HepG2 (cell line): ENCODE measurements around the gene UGT3A2. TPM values are rescaled to one million over a fixed set of nuclear protein-coding genes. Genes with fewer than 3 reads are reported as not detected.

ENCODE experiments used
- ATAC-seq: fragments of 200-7000 bp; cut with Tn5 transposase; 3 replicates; pipeline ENCODE4 v1.9.1; 2020; ENCODE audit warnings: mild to moderate bottlenecking, moderate library complexity
- BruUV-seq: library from RNA; stranded (reverse); fragments of 400-500 nt; replicated peaks from 2 replicates; lab custom pipeline; 2021; lab: Mats Ljungman, UMichigan
- CTCF ChIA-PET: fragments of 300-600 bp; formaldehyde crosslinking; extraction: SDS; loops from one replicate; lab custom pipeline; 2021; ENCODE audit warnings: low total read pairs, inconsistent platforms, low intra/inter-chr PET ratio; lab: Yijun Ruan, JAX
- POLR2A ChIA-PET: fragments of 350-600 bp; sonication (Branson Sonifier 250); formaldehyde crosslinking; loops from one replicate; lab custom pipeline; 2020; ENCODE audit warnings: antibody characterized with exemption, inconsistent platforms; lab: Yijun Ruan, JAX
- DNase-seq: peaks from one replicate; pipeline ENCODE4 v3.0.0-alpha.2; 2015; ENCODE audit warnings: low spot score
- FAIRE-seq: peaks from 3 replicates; lab custom pipeline; 2011; peaks lifted over from hg19 to GRCh38; lab: Jason Lieb, UNC
- H2AFZ ChIP-seq: one replicate; pipeline ENCODE4 v1.6.1; 2011; ENCODE audit warnings: low read length, inconsistent platforms
- H3K27ac ChIP-seq: fragments of 300-600 bp; 3 replicates; pipeline ENCODE4 v1.8.0; 2011; ENCODE audit warnings: mixed run types, mild to moderate bottlenecking, mixed read lengths, low read length, inconsistent platforms; ENCODE audit not compliant: insufficient read depth; ENCODE audit errors: extremely low read length
- H3K27me3 ChIP-seq, 2 experiments: fragments of 200-600 bp in 1 of 2; 2 replicates in 1 of 2; 3 replicates in 1 of 2; pipeline versions ENCODE4 v1.6.0 to v1.8.0; 2011; ENCODE audit warnings: low read length in 2 of 2, mild to moderate bottlenecking in 2 of 2, moderate library complexity in 2 of 2, inconsistent platforms in 1 of 2; ENCODE audit not compliant: insufficient read depth in 2 of 2, control insufficient read depth in 1 of 2
- H3K36me3 ChIP-seq, 2 experiments: fragments of 200-600 bp in 1 of 2; replicated peaks in 1 of 2; 2 replicates in 1 of 2; 3 replicates in 1 of 2; pipeline versions ENCODE4 v1.5.1 to v1.8.0; 2011; ENCODE audit warnings: low read length in 2 of 2, inconsistent platforms in 1 of 2; ENCODE audit not compliant: insufficient read depth in 2 of 2, control insufficient read depth in 1 of 2
- H3K4me1 ChIP-seq: 2 replicates; pipeline ENCODE4 v1.5.1; 2012; ENCODE audit warnings: low read length, inconsistent platforms; ENCODE audit not compliant: insufficient read depth
- H3K4me2 ChIP-seq: 2 replicates; pipeline ENCODE4 v1.6.0; 2011; ENCODE audit warnings: low read depth, low read length, inconsistent platforms
- H3K4me3 ChIP-seq, 3 experiments: fragments of 200-600 bp in 1 of 3; sonication (generic), shearing (Covaris generic) in 1 of 3; replicated peaks in 1 of 3; 2 replicates each; pipeline ENCODE4 v1.5.1; 2011 to 2016; ENCODE audit warnings: low read length in 3 of 3, inconsistent platforms in 2 of 3, low read depth in 2 of 3, mild to moderate bottlenecking in 2 of 3, control low read depth in 1 of 3, mixed read lengths in 1 of 3; ENCODE audit not compliant: insufficient read depth in 1 of 3
- H3K79me2 ChIP-seq: one replicate; pipeline ENCODE4 v1.6.1; 2011; ENCODE audit warnings: low read length, inconsistent platforms; ENCODE audit not compliant: insufficient read depth
- H3K9ac ChIP-seq: 2 replicates; pipeline ENCODE4 v1.6.0; 2011; ENCODE audit warnings: mild to moderate bottlenecking, low read depth, low read length, inconsistent platforms; ENCODE audit not compliant: insufficient read depth
- H3K9me3 ChIP-seq: 2 replicates; pipeline ENCODE4 v1.5.1; 2012; ENCODE audit warnings: mild to moderate bottlenecking, low read length
- H4K20me1 ChIP-seq: 2 replicates; pipeline ENCODE4 v1.6.0; 2011; ENCODE audit warnings: inconsistent platforms, mild to moderate bottlenecking, low read length, moderate library complexity; ENCODE audit not compliant: insufficient read depth
- CBFB ChIP-seq: sonication (generic); formaldehyde crosslinking; IDR thresholded peaks from 2 replicates; pipeline ENCODE4 v1.4.0; 2020; ENCODE audit warnings: missing genetic modification reagents
- MAFF ChIP-seq: IDR thresholded peaks from 2 replicates; pipeline ENCODE4 v1.6.1; 2011; ENCODE audit warnings: low read depth, low read length, improper control_type of control experiment
- MAFK ChIP-seq, 2 experiments: IDR thresholded peaks in 1 of 2; conservative IDR thresholded peaks in 1 of 2; 2 replicates each; pipeline ENCODE4 v1.6.1; 2011; ENCODE audit warnings: improper control_type of control experiment in 2 of 2, low read length in 2 of 2
- NR2F6 ChIP-seq, 2 experiments: IDR thresholded peaks; 2 replicates each; pipeline ENCODE4 v1.6.1; 2016; ENCODE audit warnings: antibody characterized with exemption in 1 of 2, mild to moderate bottlenecking in 1 of 2
- RERE ChIP-seq: IDR thresholded peaks from 2 replicates; pipeline ENCODE4 v1.6.1; 2016; ENCODE audit warnings: low read depth, missing genetic modification reagents, missing compliant biosample characterization
- WGBS: methylation state at CpG from one replicate; pipeline ENCODE4 v1.1.6; 2017; ENCODE audit warnings: low lambda C conversion rate; 5-methylcytosine and 5-hydroxymethylcytosine counted together
- in situ Hi-C: cut with HindIII; loops from 2 replicates; pipeline ENCODE4 v1.10.0; 2017; ENCODE audit warnings: low pct_unique_long_range_greater_than_20kb; ENCODE audit not compliant: extremely low pct_ligation_motif_present
- intact Hi-C: fragments of 100-400 bp; cut with micrococcal nuclease; formaldehyde crosslinking; loops from one replicate; pipeline ENCODE4 v1.10.0; 2022; ENCODE audit not compliant: unreplicated experiment
- polyA plus RNA-seq, 8 experiments: library from polyadenylated mRNA; depleted of rRNA in 3 of 8; stranded (reverse) in 7 of 8; unstranded in 1 of 8; fragments of >200 nt; fragmentation: Illumina TruSeq in 4 of 8; extraction: Trizol in 4 of 8; gene quantifications; 2 replicates each; pipeline versions ENCODE4 v1.2.1 to v1.2.3, GENCODE V29; 2011 to 2016; ENCODE audit warnings: low read depth in 4 of 8, missing spikeins in 1 of 8, mixed read lengths in 1 of 8; ENCODE audit not compliant: insufficient read depth in 1 of 8
- total RNA-seq, 5 experiments: library from RNA; depleted of rRNA; stranded (reverse); fragments of >200 nt; fragmentation: Illumina TruSeq; extraction: Trizol; gene quantifications; 2 replicates each; pipeline ENCODE4 v1.2.3, GENCODE V29; 2016; ENCODE audit warnings: low read depth in 1 of 5

The UGT3A2 gene
- total and polyA plus RNA-seq, 2 of the 13 experiments (the other 11 are each of a cell fraction or from before 2014, with no cell fraction given) = not detected

DNA sequence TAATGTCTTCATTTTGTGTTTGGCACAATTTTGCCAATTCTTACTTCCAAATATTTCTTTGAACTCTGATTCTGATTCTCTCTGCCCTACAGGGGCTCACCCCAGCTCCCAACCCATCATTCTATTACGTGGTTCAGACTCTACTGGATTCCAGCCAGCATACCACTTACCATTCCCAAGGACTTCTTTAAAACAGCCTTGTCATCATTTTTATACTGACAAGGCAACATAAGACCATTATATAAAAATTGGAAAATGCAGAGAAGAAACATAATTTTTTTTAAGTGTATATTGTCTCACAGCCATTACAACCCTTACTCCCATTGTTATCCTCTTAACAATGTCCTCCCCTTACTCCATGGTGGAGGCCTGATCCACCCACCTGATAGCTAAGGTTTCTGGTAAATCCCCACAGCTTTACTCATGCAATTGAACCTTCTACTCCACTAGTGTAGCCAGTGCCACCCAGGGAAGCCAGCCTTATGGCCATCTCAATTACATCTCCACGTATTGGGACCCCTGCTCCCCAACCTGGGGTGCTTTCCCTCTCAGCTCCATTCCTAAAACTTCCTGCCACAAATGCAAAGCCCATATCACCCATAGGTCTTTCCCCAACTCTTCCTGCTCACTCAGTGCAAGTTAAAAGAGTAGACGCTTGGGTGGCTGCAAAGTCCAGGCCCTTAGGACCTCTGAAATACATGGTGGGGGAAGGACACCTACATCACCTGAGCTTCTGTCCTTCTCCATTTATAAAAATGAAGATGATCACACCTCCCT lies 19.1 kb downstream of the UGT3A2 start:
- H3K27ac ChIP-seq = no peak overlapping the region
- TF ChIP-seq CBFB (CRISPR knock-in tag) = no peak
- TF ChIP-seq MAFK (conservative IDR thresholded peaks at IDR 0.05 in 1 of 2, IDR thresholded peaks at IDR 0.05 in 1 of 2; ENCODE audit: low read length in 2 of 2) = peak; percentile 90 to 91
- TF ChIP-seq MAFF = peak; percentile 87
- no peak for TF ChIP-seq RERE (CRISPR knock-in tag)
- TF ChIP-seq NR2F6 (IDR thresholded peaks at IDR 0.05) = no peak
- TF ChIP-seq NR2F6 (CRISPR knock-in tag; IDR thresholded peaks at IDR 0.05) = no peak
- TF ChIP-seq, all 625 proteins: peak for 2
- ChIA-PET CTCF (no interaction called here), POLR2A (no interaction called here)
- no peaks in the 10 kb centered on the region for H4K20me1 ChIP-seq
- H3K4me1 ChIP-seq = no peaks in the 10 kb centered on the region
- H3K9ac ChIP-seq = no peak overlapping the region
- H3K9me3 ChIP-seq = no peaks in the 10 kb centered on the region
- no TSS peak for BruUV-seq
- ATAC-seq (no peak), FAIRE-seq (no peak), DNase-seq (no peak)
- no peaks in the 10 kb centered on the region for H3K79me2 ChIP-seq
- H3K4me3 ChIP-seq = no peak overlapping the region
- H3K36me3 ChIP-seq = no peaks in the 10 kb centered on the region
- intact Hi-C loops = no loop called here
- no peak overlapping the region for H3K4me2 ChIP-seq
- H3K27me3 ChIP-seq = no peaks in the 10 kb centered on the region
- in situ Hi-C loops = no loop called here
- 24% methylated on average over 3 of the region's 3 CpGs for WGBS
- H2AFZ ChIP-seq = no peak overlapping the region
